Measurements from ENCODE around the gene SLC38A4. TPM values are rescaled to one million over a fixed set of nuclear protein-coding genes. Genes with fewer than 3 reads are reported as not detected.
"Not testable (repeated sequence)": the region's sequence is repeated elsewhere in the genome, so short reads cannot be mapped to it uniquely, and the experiment has no call there.

SLC38A4 gene, protein sequence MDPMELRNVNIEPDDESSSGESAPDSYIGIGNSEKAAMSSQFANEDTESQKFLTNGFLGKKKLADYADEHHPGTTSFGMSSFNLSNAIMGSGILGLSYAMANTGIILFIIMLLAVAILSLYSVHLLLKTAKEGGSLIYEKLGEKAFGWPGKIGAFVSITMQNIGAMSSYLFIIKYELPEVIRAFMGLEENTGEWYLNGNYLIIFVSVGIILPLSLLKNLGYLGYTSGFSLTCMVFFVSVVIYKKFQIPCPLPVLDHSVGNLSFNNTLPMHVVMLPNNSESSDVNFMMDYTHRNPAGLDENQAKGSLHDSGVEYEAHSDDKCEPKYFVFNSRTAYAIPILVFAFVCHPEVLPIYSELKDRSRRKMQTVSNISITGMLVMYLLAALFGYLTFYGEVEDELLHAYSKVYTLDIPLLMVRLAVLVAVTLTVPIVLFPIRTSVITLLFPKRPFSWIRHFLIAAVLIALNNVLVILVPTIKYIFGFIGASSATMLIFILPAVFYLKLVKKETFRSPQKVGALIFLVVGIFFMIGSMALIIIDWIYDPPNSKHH
- 2.7 and 3.3 TPM in 2 replicates for total RNA-seq (2014; rRNA removed; shearing (Covaris generic))

DNA sequence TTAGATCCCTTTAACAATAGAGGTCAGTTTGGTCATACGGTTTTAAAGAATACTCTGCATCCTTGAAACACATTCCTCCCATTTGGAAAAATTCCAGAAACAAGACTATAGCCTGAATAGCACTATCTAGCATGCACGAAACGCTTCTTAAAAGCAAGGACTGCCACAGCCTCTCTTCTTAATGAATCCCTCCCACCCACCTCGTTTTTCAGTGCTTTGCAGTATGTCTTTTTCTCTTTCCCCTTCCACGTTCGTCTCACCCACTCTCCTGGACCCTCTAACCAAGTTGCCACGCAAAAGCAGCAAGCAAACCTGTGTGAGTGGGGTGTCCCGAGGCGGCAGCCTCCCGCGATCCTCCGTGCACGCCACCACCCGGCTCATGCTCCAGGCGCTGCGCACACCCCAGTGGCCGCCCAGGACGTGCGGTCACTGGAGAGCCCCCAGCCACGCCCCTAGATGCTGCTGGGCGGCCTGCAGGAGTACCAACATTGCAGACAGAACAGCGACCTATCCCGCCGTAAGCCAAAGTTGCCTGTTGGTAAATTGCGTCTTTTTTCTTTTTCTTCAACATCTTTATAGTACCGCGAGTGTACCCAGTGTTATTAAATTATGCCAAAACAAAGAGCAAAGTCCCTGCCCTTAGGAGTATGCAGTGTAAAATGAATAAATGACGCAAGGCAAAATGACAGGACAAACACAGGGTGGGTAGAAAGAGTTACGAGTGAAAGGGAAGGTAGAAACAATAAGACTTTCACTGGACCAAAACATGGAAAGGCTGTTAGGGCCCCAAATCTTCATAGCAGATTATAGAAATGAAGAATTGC lies at the start of gene SLC38A4:
SLC38A4 (minus strand) TSS at position 407 of the 824 bp plus-strand sequence. CDS start 32,926 bp downstream, outside the sequence.
- peak; percentile 37 for DNase-seq (ENCODE audit: low read depth)

DNA sequence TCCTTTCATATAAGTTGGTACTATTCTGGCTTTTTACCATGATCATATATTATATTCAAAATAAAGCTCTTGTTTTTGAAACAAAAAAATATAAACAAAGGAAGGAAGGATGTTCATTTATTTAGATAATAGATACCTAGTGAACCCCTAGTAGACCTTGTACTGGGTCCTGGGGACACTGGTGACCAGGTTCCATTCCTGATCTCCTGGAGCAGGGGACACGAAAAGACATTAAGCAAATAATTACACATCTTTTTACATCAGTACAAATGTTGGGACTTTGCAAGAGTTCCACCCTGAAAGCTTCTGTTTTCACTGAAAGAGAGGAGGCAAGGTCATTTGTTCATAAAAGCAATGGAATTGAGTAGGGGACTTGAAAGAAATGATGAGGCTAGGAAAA lies 49.3 kb upstream of the SLC38A4 start:
- no peak for DNase-seq (ENCODE audit: low read depth)

DNA sequence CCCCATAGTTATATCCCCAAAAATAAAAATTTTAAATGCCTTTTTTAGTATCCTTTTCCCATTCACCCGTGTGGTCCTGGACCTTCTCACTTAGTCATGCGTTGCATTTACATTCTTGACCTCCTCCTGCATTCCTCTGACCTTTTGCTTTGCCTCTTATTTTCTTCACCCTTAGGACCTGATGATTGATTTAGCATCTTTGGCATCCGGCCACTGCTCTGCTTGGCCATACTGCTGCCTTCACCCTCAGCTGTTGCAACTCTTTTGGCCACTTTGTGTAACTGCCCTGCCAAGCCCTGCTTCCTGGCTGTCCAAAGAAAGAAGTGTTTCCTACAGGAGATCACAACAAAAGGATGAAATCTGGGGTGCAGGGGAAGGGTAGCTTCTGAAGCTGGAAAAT lies 48.8 kb upstream of the SLC38A4 start:
- peak; percentile 80 for DNase-seq (ENCODE audit: low read depth)

DNA sequence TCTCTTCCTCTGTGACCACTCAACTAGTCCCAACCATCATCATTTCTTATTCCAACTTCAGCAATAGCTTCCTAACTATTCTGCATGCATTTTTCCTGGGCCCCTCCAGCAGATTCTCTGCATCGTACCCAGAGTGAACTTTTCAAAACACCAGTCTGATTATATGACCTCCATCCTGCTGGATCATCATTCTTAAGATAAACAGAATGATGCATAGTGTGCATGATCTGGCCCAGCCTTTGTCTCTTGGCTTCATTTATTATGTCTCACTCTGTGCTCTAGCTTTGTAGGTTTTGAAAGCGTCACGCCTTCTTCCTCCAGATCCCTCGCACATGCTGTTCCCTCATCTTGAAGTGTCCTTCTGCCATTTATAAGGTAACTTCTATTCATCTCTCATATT lies 46.3 kb upstream of the SLC38A4 start:
- no peak for DNase-seq (ENCODE audit: low read depth)

DNA sequence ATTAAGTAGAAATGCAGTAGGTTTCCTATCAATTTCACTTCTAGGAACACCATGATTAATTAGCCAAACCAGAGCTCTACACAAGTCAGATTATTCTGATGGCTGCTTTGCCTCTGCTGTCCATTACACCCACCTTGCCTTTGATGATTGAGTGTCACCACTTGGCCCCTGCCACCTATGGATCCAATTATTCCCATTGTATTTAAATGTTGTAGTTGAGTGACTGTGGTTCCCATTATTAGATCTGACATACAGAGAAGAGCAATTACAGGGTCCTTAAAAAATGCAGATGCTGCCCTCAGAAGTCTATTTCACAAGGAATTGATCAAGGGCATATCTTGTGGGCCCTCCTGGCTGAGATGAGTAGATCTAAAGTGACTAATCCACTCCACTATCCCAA lies 39.5 kb upstream of the SLC38A4 start:
- no peak for DNase-seq (ENCODE audit: low read depth)

DNA sequence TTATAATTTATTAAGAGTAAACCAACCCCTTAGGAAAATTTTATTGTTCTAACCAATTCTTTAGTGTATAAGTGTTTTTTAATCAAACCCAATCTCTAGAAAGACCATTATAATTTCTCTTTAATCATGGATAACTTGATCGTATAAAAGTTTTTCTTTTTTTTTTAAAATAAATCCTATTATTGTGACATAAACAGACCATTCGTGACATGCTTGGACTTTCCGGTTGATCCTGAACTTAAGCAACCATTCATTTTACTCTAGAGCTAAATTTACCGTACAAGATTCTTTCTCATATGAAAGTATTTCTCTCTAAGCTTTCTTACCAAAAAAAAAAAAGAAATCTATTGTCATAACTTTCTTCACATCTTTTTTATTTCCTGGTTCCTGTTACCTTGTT lies 32.6 kb upstream of the SLC38A4 start:
- peak; percentile 19 for DNase-seq (ENCODE audit: low read depth)

DNA sequence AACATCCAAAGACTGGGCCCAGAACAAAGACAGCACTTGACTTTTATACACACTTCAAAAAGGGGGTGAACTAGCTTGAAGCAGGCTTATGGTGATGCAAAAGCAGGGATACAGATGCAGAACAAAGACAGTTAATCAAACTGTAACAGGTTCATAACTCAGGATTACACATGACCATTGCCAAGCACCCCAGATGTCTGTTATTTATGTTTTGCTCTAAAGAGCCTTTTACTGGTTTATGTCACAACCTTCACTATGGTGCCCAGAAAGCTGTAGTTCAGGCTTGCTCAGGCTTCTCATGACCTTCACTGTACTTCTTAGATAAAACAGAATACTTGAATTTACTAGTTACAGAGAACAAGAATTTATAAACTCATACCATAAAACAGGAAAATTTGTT lies 31.7 kb upstream of the SLC38A4 start:
- no peak for DNase-seq (ENCODE audit: low read depth)

DNA sequence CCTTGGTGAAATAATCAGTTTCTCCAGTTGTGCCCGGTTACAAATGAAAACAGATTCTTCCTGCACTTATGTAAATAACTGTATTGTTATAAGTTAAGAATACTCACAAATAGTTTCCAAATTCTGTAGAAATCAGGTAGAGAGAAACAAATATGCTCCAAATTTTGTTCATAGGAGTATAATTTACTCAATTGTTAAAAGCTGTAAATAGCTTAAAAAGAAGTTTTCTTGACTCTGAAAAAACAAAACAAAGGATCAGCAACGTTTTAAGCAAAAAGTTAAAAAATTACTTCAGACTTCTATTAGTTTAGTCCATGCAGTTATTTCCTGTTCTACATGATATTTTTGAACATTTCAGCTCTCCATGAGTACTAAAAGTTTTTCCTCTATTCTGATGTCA lies 30.0 kb upstream of the SLC38A4 start:
- DNase-seq (ENCODE audit: low read depth) = no peak

DNA sequence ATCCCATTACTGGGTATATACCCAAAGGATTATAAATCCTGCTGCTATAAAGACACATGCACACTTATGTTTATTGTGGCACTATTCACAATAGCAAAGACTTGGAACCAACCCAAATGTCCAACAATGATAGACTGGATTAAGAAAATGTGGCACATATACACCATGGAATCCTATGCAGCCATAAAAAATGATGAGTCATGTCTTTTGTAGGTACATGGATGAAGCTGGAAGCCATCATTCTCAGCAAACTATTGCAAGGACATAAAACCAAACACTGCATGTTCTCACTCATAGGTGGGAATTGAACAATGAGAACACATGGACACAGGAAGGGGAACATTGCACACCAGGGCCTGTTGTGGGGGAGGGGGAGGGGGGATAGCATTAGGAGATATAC lies 28.4 kb upstream of the SLC38A4 start:
- DNase-seq (ENCODE audit: low read depth) = not testable (repeated sequence)

DNA sequence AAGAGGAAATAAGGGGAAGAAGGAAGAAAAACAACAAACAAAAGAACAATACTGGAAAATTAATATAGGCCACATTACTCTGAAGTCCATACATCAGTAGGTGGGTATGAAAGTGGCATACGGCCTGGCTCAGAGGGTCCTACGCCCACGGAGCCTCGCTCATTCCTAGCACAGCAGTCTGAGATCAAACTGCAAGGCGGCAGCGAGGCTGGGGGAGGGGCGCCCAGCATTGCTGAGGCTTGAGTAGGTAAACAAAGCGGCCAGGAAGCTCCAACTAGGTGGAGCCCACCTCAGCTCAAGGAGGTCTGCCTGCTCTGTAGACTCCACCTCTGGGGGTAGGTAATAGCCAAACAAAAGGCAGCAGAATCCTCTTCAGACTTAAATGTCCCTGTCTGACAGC lies 23.0 kb upstream of the SLC38A4 start:
- DNase-seq (ENCODE audit: low read depth) = not testable (repeated sequence)

DNA sequence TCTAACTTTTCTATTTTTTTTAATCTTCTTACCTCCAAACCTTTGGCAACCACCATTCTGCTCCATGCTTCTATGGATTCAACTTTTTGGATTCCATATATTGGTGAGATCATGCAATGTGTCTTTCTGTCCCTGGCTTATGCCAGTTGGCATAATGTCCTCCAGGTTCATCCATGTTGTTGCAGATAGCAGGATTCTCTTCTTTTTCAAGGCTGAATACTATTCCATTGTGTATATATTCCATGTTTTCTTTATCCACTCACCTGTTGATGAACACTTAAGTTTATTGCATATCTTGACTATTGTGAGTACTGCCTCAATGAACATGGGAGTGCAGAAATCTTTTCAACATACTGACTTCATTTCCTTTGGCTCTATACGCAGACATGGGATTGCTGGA lies 21.2 kb upstream of the SLC38A4 start:
- DNase-seq (ENCODE audit: low read depth) = no peak

DNA sequence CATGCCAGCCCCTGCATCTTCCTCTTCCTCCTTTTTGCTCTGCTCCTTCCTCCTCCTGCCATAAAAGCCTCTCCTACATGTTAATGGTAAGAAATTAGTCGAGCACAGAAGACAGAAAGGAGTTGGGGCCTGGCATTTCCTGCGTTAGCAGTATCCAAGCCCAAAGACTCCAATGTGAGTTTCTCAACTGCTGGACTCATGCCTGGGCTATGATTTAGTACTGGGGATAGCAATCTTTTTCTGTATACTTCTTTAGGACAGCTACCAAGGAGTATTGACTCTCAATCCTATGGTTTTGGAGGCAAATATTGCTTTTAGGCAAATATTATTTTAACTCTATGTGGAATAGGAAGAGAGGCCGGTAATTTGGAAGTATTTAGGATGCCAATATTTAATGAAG lies 18.0 kb upstream of the SLC38A4 start:
- no peak for DNase-seq (ENCODE audit: low read depth)

DNA sequence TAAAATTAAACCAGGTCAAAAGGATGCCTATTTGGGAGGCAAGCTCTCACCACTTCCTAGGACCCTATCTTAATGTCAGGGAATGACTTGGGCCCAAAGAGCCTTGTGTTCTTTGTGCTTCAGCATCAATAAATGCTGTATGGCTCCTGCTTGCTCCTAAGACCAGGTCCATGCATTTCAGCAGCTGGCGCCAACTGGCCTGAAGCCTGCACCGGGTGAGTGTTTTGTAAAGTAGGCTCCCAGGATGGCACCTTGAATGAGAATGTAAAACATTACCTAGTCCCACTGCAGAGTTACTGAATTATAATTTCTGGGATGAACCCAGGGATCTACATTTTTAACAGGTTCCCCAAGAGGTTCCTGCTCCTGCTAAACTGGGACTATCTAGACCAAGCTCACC lies 16.1 kb upstream of the SLC38A4 start:
- DNase-seq (ENCODE audit: low read depth) = no peak

DNA sequence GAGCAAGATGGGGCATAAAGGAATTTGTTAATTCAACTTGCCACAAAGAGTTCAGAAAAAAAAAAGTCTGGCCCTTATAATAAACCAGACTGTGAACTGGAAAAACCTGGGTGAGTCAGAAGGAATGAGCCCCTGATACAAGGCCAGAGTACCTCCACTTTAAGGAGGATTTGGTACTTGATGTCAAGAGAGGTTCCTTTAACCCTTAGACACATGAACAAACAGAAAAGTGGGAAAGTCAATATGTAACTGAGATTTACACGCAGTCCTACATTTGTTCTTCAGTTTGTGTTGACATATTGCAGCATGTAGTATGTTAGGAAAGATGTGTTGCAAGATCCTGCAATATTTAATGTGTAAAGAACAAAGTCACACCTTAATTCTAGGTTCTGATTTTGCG lies 14.2 kb upstream of the SLC38A4 start:
- DNase-seq (ENCODE audit: low read depth) = peak; percentile 57

DNA sequence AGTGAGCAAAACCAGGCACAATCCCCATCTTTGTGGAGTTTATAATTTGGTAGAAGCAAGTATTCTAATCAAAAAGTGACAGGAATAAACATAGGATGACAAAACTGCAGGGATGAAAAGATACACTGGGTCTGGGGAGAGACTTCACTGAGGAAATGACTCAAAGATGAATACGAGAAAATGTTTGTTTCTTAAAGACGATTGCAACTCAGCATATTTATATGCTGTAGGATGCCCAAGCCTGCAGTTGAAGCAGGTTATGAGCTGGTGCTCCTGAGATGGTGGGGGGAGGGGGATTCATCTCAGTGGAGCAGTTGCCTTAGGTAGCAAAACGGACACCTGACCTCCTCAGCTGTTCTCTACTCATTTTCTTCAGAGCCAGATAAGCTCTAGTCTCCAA lies 13.4 kb upstream of the SLC38A4 start:
- DNase-seq (ENCODE audit: low read depth) = peak; percentile 29

DNA sequence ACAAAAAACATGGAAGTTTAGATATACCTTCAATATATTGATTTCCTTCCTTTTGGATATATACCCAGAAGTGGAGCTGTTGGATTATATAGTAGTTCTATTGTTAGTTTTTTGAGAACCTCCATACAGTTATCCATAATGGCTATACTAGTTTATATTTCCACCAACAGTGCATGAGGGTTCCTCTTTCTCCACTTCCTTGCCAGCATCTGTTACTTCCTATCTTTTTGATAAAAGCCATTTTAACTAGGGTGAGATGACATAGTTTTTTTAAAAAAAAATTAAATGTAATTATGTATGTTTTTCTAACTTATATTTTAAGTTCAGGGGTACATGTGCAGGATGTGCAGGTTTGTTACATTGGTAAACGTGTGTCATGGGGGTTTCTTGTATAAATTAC lies 10.0 kb upstream of the SLC38A4 start:
- DNase-seq (ENCODE audit: low read depth) = no peak

DNA sequence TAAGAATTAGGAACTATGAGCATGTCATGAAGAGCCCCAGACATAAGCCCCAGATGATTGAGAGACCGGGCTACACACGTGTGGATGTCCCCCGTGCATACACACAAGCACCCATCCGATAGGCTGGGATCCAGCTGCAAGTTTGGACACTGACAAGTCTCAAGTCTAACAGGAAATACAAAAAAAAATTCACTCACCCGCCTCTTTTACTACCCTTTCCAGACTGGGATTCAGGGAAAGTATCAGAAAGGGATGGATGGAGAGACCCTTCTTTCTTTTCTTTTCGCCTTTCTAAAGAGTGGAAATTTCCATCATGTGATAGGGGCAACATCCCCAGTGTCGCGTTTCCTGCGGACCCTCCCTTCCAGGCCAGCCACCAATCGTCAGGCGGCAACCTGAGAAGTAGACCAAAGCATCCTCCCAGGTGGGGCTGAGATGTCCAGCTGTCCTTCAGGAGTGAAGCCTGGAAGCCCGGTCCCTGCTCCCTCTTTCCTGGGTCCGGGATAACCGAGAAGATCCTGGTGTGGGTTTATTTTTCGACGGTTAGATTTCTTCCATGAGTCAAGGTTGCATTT lies 6.4 kb upstream of the SLC38A4 start:
- no peak for DNase-seq (ENCODE audit: low read depth)

DNA sequence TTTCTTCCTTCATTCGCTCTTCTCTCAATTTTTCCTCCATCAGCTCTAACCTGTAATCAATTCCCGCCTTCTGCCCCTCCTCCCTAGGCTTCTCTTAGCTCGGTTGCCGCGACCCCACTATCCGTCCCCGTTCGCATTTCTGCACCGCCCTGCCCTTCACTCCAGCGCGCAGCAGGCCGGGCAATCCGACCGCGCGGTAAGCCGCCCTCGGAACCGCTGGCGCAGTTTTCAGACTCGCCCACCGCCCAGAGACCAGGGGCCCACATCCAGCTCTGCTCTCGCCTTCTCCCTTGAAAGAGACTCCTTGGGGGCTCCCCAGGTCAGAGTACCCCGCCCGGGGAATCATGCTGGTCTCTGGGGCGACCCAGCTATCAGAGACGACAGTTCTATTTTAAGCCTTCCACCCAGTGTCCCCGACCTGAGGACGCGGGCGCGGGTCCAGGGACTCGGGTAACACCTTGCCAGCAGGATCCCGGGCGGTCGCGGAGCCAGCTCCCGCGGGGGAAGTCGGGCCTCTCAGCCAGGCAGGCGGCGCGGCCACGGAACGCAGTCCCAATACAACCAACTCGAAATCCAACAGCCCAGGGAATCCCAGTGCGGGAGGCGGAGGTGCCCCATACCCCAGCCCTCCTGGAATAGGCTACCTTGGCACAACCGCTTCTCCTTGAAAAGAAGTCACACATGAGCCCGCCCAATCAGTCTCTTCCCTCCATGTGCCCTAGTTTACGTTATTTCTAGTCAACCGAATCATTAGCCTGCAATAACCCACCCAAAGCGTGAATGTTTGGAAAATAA lies 5.7 kb upstream of the SLC38A4 start:
- DNase-seq (ENCODE audit: low read depth) = no peak

DNA sequence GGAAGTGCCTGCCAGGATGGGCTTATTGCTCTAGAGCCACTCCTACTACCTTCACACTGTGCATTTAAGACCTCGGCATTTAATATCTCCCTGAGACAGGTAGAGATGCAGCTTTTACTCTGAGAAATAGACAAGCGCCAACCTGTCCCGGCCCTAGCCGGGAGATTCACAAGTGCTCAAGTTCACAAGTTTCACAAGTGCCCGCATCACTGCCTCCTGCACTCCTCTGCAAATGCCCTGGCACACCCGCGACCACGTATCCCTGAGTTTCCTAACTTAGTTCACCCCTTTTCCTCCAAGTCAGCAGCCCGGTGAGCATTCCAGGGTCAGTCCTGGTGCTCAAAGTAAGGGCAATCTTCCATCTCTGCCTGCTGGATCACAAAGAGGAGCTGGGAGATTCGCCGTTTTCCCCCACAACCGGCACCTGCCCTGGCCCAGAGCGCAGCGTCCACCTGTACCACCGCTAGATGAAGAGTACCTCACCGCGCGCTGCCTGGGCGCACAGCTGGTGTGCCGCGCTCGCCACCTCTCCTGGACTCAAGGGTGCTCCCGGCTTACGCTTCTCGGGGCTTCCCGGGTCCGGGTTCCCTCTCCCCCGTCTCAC lies 5.0 kb upstream of the SLC38A4 start:
- no peak for DNase-seq (ENCODE audit: low read depth)

DNA sequence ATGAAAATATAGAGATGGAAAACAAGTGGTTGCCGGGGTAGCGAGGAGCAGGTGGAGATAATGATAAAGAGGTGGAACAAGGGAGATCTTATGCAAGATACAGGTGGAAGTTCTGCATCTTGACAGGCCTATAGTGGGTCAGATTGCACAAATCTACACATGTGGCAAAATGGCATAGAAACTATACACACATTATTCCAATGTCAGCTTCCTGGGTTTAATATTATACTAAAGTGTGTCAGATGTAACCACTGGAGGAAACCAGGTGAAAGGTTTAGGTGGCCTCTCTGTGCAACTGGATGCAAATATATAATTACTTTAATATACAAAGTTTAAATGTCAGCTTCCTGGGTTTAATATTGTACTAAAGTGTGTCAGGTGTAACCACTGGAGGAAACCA lies 1.1 kb downstream of the SLC38A4 start:
- no peak for DNase-seq (ENCODE audit: low read depth)

DNA sequence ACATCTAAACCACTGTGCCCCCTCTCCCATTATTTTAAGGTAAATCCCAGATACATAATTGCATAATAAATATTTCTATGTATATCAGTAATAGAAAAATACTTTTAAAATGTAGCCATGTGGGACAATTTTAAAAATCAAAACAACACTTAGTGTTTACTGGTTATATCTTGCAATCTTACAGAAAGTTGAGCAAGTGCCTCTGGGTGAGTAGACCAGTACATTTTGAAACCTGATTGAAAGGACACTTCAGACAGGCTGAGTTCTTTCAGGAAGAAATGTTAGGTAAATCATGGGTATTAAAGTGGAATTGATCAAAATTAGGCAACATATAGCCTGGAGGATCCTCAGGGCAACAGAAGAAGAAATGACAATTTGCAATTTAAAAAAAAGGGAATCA lies 7.2 kb downstream of the SLC38A4 start:
- DNase-seq (ENCODE audit: low read depth) = no peak

Data from M059J (cell line).